ENCODE data around the gene ERN1.

ERN1 gene

DNA sequence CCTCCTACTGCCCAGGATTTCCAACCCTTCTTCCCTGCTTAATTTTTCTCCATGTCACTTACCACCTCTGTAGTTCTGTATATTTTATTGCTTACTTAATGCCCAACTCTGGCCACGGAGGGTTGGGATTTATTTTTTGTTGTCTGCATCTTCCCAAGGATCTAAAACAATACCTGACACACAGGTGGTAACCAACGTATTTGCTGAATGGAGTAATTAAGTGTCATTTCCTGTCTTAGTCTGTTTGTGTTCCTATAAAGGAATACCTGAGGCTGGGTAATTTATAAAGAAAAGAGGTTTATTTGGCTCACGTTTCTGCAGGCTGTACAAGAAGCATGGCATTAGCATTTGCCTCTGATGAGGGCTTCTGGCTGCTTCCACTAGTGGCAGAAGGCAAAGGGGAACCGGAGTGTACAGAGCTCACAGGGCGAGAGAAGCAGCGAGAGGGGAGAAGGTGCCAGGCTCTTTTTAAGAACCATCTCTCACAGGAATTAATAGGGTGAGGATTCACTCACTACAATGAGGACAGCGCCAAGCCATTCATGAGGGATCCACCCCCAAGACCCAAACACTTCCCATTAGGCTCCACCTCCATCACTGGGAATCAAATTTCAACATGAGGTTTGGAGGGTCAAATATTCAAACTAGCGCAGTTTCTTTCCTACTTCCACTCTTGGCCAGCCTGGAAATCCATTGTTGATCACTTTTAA is 44.8 kb downstream of the ERN1 start:
- DNase-seq (ENCODE audit: low read depth in 2 of 2), result no peak

- DNase-seq (ENCODE audit: low read depth in 2 of 2), result no peak
Measured at GRCh38 chr17:64084086-64084939, 45.6 kb downstream of the ERN1 start.

DNA sequence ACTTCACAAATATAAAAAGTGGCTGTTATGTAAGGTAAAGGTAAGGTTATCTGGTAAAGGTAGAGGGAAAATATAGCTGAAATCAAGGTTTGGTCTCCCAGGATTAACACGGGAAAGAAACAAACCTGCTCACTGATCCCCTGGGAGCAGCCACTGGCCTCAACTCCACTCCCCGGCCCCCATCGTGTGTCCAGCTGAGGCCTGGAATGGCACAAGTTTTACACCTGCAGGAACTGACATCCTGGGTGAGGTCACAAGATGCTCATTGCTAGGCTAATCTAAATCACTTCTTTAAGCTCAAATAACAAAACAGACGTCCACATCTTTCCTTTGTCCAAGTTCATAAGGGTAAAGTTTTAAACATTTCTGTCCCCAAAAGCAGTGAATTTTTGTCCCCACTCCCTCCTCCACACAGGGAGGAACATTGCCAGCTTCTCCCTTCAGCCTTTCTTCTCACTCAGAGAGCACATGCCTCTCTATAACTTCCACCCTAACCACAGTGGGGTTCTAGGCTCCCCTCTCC is 46.3 kb downstream of the ERN1 start:
- no peak for DNase-seq (ENCODE audit: low read depth in 2 of 2)

DNA sequence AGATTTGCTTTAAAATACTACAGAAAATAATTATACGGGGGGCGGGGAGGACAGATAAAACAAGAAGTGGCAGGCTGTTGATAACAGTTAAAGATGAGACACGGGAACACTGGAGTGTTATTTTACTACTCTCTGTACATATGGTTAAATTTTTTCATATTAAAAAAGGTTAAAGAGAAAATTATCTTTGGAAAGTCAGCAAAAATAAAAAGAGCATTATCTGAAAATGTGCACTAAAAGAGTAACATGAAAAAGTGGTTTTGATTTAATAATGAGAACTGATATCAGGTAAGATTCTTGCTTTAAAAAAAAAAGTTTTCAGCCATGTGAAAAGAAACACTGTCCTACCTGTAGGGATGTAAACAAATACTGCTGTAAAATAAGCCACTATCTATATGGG is 46.9 kb downstream of the ERN1 start:
- DNase-seq (ENCODE audit: low read depth in 2 of 2), result no peak

GRCh38 chr17:64081802-64082799 is 47.8 kb downstream of the ERN1 start:
- no peak for DNase-seq (ENCODE audit: low read depth in 2 of 2)

DNA sequence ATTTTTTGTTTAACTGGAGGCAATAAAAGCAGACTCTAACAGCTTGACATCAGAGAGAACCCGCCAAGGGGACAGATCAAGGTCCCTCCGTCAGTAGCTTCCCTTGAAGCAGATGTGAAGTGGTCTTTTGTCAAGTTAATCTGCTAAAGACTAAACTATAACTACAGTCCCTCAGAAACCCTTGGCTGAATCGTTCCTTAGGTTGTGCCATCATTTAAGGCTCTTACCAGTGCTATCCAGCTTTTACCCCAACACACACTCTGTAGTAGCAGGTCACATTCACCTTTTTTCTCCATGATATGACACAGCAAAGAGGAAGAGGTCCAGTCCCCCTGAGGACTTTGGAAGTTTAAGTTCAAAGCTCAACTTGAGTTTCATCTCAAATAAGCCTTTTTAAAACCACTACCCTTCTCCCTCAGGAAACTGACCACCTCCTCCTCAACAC is 49.7 kb downstream of the ERN1 start:
- DNase-seq (ENCODE audit: low read depth in 2 of 2), result no peak

DNA sequence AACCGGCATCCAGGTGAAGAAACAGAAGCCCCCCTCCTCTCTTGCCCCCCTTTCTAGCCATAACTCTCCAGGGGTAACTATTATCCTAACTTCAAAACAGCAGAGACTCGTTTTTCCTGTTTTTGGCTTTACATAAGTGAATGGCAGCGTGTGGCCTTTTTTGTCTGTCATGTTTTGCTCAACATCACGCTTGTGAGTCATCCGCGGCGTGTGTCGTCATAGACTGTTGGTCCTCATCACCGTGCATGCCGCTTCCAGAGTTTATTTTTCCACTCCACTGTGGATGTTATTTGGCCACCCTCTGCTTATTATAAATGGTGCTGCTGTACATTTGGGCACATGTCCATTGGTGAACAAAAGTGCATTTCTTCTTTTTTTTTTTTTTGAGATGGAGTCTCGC is 52.6 kb downstream of the ERN1 start:
- DNase-seq (ENCODE audit: low read depth in 2 of 2), result no peak

DNA sequence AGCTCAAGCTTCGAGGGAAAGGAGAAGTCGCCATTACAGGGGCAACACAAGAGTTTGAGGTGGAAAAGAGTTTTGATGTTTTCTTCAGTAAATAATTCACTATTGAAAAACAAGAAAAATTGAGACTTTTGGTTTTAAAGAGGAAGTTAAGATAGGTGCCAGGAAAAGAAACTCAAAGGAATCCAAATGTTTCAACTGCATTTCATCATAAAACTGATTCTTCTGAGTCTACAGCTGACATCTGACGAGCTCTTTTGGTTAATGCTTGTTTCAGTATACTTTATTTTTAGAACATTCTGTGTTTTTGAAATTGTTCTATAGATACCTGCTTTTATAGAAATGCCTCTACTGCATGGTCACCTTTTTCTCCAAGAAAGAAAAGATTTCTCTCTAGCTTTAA is 54.0 kb downstream of the ERN1 start:
- DNase-seq (ENCODE audit: low read depth in 2 of 2), result no peak

DNA sequence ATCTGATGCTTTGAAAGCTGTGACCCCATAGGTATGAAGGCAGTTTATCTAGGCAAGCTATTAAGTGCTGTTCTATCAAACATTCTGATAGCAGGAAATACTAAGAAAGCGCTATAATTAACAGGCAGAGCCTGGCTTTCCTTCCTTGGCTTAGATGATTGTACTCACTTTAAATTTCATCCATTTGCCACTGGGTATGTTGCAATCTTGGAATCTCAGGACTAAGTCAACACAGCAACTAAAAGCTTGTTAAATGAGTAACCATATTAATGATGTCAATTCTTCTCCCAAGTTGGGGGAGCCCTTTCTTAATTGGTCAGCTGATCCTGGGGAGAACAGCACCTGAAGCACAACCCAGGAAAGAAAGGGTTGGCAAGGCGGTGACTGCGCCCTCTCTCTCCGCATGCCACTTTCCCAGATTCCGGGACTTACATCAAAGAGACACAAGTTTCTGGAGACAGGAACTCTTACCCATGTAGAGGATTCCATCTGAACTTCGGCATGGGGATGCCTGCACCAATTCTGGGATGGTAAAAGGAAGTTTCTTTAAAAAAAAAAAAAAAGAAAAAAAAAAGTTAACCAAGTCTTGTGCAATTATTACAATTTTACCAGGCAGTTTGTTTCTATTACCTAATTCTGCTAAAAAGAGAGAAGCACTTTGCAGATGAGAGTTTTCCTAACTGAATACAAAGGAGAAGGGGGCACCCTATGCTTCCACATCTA is 55.1 kb downstream of the ERN1 start:
- no peak for DNase-seq (ENCODE audit: low read depth in 2 of 2)

DNA sequence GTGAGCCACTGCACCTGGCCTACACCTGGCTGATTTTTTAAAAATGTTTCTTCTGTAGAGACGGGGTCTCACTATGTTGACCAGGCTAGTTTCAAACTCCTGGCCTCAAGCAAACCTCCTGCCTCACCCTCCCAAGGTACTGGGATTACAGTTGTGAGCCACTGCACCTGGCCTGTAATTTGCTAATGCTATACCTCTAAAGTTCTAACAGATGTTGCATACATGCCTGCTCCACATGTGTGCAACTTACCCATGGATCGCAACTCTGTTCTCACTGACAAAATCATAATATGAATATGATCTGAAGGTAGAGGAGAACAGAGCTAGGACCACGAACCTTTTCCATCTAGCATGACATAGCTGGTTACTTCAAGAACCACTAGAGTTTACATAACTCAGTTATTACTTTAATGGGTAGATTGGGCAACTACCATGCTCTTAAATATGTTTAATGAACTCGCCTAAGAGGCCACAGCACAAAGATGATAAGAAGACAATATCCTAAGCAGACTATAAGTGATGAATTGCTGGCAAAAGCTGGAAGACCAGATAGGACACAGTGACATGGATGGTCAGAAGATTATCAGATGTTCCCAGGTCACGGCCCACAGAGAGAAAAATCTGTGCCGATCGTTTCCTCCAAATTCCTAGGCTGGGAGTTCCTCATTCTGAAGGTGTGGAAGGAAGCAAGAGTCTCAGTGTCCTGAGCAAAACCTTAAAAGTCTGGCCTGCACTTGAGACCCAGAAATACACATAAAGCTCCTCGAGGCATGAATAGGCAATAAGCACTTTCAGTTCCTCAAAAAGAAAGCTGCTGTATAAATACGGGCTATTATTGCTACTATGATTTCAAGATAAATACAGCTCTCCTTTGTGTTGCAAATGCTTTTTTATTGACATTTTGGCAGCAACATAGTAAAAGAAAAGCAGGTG is 55.9 kb downstream of the ERN1 start:
- DNase-seq (ENCODE audit: low read depth in 2 of 2), result no peak

- DNase-seq (ENCODE audit: low read depth in 2 of 2), result no peak
Measured at GRCh38 chr17:64071111-64071510, 58.8 kb downstream of the ERN1 start.

DNA sequence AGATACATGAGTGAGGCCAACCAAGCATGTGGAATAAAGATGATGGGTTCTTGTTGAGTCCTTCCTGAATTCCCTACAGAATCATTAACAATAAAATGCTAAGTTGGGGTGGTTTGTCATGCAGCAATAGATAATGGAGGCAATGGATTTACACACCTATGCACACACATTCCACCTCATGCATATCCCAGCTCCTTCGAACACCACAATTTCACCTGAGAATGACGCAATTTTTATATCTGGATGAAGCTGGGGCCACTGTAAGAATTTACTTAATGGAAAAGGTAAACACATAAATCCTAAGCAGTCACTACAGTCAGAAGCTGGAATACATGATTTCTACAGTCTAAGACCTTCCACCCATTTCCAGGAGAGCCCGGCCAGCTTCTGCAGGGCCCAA is 59.7 kb downstream of the ERN1 start:
- no peak for DNase-seq (ENCODE audit: low read depth in 2 of 2)

DNA sequence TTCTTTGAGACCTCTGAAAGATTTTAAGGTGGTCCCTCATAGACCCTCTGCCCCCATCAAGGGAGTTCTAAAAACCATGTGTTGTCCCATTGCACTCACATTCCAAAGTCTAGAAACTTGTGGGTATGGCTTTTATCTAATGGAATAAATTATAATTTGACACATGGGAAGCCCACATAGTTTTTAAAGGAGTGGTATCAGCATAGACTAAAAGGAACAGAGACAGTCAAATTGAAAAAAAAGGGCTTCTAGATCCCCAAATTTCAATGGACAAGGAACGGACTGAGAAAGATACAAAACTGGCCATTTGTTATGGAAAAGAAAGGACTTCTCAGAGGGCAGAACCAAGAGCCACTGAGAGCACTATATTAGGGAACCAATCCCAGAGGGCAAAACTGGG is 60.8 kb downstream of the ERN1 start:
- no peak for DNase-seq (ENCODE audit: low read depth in 2 of 2)

DNA sequence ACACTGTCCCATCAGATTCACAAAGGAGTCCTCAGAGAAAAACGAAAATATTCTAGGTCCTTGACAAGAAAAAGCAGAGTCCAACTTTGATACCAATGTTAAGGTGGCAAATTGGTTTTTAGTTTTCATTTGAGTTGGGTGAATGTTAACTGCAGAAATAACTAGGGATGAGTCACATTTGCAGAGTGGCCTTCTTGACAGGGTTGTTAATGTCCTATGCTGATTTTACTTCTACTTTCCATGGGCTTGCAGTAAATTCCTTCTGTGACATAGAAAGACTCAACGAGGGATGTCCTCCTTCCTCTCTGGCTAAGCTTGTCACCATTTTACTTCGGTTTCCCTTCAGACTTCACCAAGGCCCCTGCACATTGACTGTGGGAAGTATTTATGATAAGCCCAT is 62.3 kb downstream of the ERN1 start:
- no peak for DNase-seq (ENCODE audit: low read depth in 2 of 2)

- no peak for DNase-seq (ENCODE audit: low read depth in 2 of 2)
Measured at GRCh38 chr17:64066716-64067115, 63.2 kb downstream of the ERN1 start.

DNA sequence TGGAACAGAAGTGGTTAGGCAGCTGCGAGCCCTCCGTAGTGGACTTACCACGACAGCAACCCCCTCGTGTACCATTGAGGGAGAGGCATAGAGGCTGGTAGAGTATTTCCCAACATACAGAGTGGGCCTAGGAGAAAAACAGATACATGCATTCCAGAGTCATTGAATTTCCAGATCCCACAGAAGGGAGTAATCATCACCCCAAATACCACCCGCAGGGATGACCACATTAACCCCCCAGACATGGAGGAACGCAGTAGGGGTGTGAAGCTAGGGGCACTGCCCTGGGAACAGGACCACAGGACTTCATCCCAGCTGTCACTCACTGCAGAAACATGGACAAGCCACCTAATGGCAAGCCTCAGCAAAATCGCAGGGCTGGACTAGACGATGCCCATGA is 64.8 kb downstream of the ERN1 start:
- DNase-seq (ENCODE audit: low read depth in 2 of 2), result no peak

DNA sequence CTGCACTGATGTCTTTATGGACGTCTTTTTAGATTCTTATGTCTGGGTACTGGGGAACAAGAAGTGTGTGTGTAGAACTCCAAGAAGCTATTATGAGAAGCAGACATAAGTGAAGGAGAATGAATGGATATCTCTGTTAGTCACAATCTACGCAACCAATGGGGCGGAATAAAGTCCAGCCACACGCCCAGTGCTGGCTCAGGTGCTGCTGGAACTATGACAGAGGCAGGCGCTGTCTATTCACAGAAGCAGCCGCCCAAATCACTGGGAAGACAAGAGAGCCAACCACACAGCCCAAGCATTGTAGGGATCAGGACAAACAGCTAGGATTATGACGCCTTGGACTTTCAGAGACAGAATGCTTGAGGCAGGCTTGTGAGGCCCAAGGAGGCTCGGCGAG is 65.6 kb downstream of the ERN1 start:
- no peak for DNase-seq (ENCODE audit: low read depth in 2 of 2)

- peak; percentile 8 to 35 for DNase-seq (ENCODE audit: low read depth in 2 of 2)
Measured at GRCh38 chr17:64063766-64064224, 66.1 kb downstream of the ERN1 start.

GRCh38 chr17:64063088-64063487 is 66.9 kb downstream of the ERN1 start:
- no peak for DNase-seq (ENCODE audit: low read depth in 2 of 2)
